ENCODE results near the gene PROC. TPM values are rescaled to one million over a fixed set of nuclear protein-coding genes. Genes with fewer than 3 reads are reported as not detected.

The PROC gene
- total and polyA plus RNA-seq, 2 of the 8 experiments (the other 6 are each of a cell fraction or from before 2014, with no cell fraction given), result 1.5 to 1.6 TPM

GRCh38 chr2:127386246-127386645 is 32.0 kb upstream of the PROC start:
- no peak overlapping the region for H3K4ac ChIP-seq (replicated peaks; ENCODE audit: insufficient read length, low read depth, low read length)
- H3K56ac ChIP-seq (replicated peaks; ENCODE audit: insufficient read length, low read depth, low read length), result no peak overlapping the region
- H3K9me3 ChIP-seq (ENCODE audit: insufficient read depth in 2 of 2, low read depth in 1 of 2, low read length in 1 of 2), result no peaks in the 10 kb centered on the region
- no peak overlapping the region for H2AFZ ChIP-seq (ENCODE audit: low read length)
- POLR2A ChIA-PET (ENCODE audit: partially characterized antibody), result interaction anchor here (1.2 kb wide), 1 partner anchor 21 kb away, joined by 3 read pairs; no protein-coding TSS in a partner anchor
- no peak overlapping the region for H2BK20ac ChIP-seq (ENCODE audit: low read length)
- peaks cover 0 to 8% (median 3%) of the 10 kb centered on the region in 4 experiments; a peak in 3 of 7 replicates for H3K4me1 ChIP-seq (replicated peaks in 1 of 4; ENCODE audit: control insufficient read depth in 3 of 4, insufficient read depth in 4 of 4, low read length in 3 of 4)
- no peak overlapping the region for H2BK15ac ChIP-seq (ENCODE audit: low read length)
- H4K20me1 ChIP-seq (replicated peaks in 1 of 2; ENCODE audit: control insufficient read depth in 1 of 2, insufficient read depth in 2 of 2, low read length in 2 of 2), result peaks cover 0 to 9% of the 10 kb centered on the region in 2 experiments
- no peak overlapping the region for H3K9ac ChIP-seq (replicated peaks in 1 of 4; ENCODE audit: extremely low read depth in 1 of 4, low read depth in 3 of 4, low read length in 3 of 4)
- peaks cover 0 to 53% of the 10 kb centered on the region in 2 experiments; a peak in 2 of 4 replicates for H3K79me2 ChIP-seq (ENCODE audit: control insufficient read depth in 1 of 2, insufficient read depth in 2 of 2, low read length in 2 of 2)
- H3K4me2 ChIP-seq (ENCODE audit: insufficient read depth in 1 of 2, low read depth in 2 of 2, low read length in 2 of 2), result peak overlapping the region; percentile 74 to 85; a peak in 1 of 4 replicates
- H3K36me3 ChIP-seq (ENCODE audit: control insufficient read depth in 2 of 4, insufficient read depth in 4 of 4, low read length in 3 of 4), result no peaks in the 10 kb centered on the region
- H3K27ac ChIP-seq (ENCODE audit: low read depth, low read length), result no peak overlapping the region
- no peak overlapping the region for H3K23ac ChIP-seq (ENCODE audit: insufficient read length)
- FAIRE-seq (no peak), DNase-seq (ENCODE audit: low read depth in 1 of 2, low spot score in 2 of 2) (no peak)
- no peak overlapping the region for H2BK12ac ChIP-seq (ENCODE audit: low read depth, low read length)
- H3K79me1 ChIP-seq (ENCODE audit: low read depth, low read length), result peaks cover 5% of the 10 kb centered on the region; the same call in 1 of the 2 replicates
- no peaks in the 10 kb centered on the region; a peak in 1 of 7 replicates for H3K27me3 ChIP-seq (replicated peaks in 1 of 4; ENCODE audit: control insufficient read depth in 3 of 4, extremely low read depth in 1 of 4, insufficient read depth in 3 of 4, low read length in 3 of 4)
- no peak overlapping the region for H3K18ac ChIP-seq (ENCODE audit: extremely low read depth, low read length)
- H3K14ac ChIP-seq (ENCODE audit: insufficient read length), result no peak overlapping the region
- no peak overlapping the region for H4K8ac ChIP-seq (ENCODE audit: extremely low read depth, insufficient read depth, low read length)
- CTCF ChIA-PET (ENCODE audit: partially characterized antibody), result interaction anchor here (1.2 to 1.3 kb wide), 2 partner anchors 9 to 68 kb away, joined by 3 to 4 read pairs; no protein-coding TSS in a partner anchor
- H4K5ac ChIP-seq (ENCODE audit: insufficient read length, low read depth, low read length), result no peak overlapping the region
- 93 to 100% methylated on average over 4 of the region's 4 CpGs for WGBS, 2 experiments (ENCODE audit: extremely low coverage in 1 of 2, insufficient coverage in 1 of 2, insufficient read length in 1 of 2, insufficient replicate concordance in 2 of 2, low coverage in 1 of 2, low lambda C conversion rate in 2 of 2, missing lambda C conversion rate in 1 of 2)
- no peak overlapping the region for H2BK5ac ChIP-seq (ENCODE audit: low read depth, low read length)
- H4K91ac ChIP-seq (replicated peaks; ENCODE audit: insufficient read length, low read length), result no peak overlapping the region
- peak overlapping the region in 1 of 4 experiments; percentile 73; a peak in 4 of 8 replicates for H3K4me3 ChIP-seq (ENCODE audit: extremely low read depth in 1 of 4, insufficient read depth in 2 of 4, low read depth in 3 of 4, low read length in 4 of 4)
- H2BK120ac ChIP-seq (replicated peaks; ENCODE audit: low read depth, low read length), result no peak overlapping the region
- H3K23me2 ChIP-seq (ENCODE audit: low read depth, low read length), result peaks cover 5% of the 10 kb centered on the region
- H2AK5ac ChIP-seq (ENCODE audit: low read depth, low read length), result no peak overlapping the region
- no peak for TF ChIP-seq CHD1 (IDR thresholded peaks at IDR 0.05; ENCODE audit: low read depth, low read length)
- no peak for TF ChIP-seq SIN3A (conservative IDR thresholded peaks at IDR 0.05 in 1 of 2, IDR thresholded peaks at IDR 0.05 in 1 of 2; ENCODE audit: low read depth in 1 of 2, low read length in 2 of 2)
- no peak for TF ChIP-seq TBP (IDR thresholded peaks at IDR 0.05; ENCODE audit: low read depth, low read length)
- no peak for TF ChIP-seq TCF12 (IDR thresholded peaks at IDR 0.05; ENCODE audit: low read depth, low read length)
- TF ChIP-seq POLR2AphosphoS5 (IDR thresholded peaks at IDR 0.05; ENCODE audit: low read depth, low read length), result no peak
- no peak for TF ChIP-seq FOSL1 (IDR thresholded peaks at IDR 0.05; ENCODE audit: insufficient read depth, low read depth, low read length)
- no peak for TF ChIP-seq JUND (IDR thresholded peaks at IDR 0.05; ENCODE audit: low read length)
- no peak for TF ChIP-seq RBBP5 (IDR thresholded peaks at IDR 0.05; ENCODE audit: borderline replicate concordance, low read depth, low read length)
